ENCODE data around the gene BIN1. TPM values are rescaled to one million over a fixed set of nuclear protein-coding genes. Genes with fewer than 3 reads are reported as not detected.

The BIN1 gene
- total and polyA plus RNA-seq, 2 of the 4 experiments (the other 2 are of a cell fraction), result 18.1 to 25.7 TPM

DNA sequence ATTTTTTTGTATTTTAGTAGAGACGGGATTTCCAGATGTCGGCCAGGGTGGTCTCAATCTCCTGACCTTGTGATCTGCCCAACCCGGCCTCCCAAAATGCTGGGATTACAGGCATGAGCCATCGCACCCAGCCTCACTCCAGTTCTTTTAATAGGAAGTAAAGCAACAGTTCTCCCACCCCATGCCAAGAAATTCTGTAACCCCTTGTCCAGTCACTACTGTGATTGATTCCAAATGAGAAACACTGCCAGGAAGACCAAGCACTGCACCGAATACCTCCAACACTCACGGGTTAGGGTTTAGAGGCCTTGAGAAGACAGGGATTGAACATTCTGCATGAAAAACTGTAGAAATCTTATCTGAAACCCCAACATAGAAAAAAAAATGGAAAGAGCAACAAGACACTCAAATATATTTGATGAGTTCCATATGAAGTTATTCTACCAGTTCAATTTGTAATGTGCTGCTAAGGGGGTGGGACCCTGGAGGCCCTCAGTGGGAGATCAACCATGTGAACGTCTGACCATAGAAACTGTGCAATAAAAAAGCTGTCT is 48.2 kb upstream of the BIN1 start:
- in situ Hi-C loops (cut with MboI; ENCODE audit: low sequenced_read_pairs), result no loop called here

More for the DNA sequence above, 48.2 kb upstream of the BIN1 start:
- no peak overlapping the region for H3K23ac ChIP-seq (ENCODE audit: low read depth, low read length)
- no peak overlapping the region for H2AFZ ChIP-seq (replicated peaks; ENCODE audit: low read length, poor library complexity)
- H3K27ac ChIP-seq (ENCODE audit: insufficient read depth, low read length), result peak overlapping the region; percentile 63; the same call in 1 of the 2 replicates
- H2BK20ac ChIP-seq (ENCODE audit: low read depth, low read length), result peak overlapping the region; percentile 62; the same call in 1 of the 2 replicates
- H4K91ac ChIP-seq (ENCODE audit: insufficient read depth, low read depth, low read length), result peak overlapping the region; percentile 41
- H4K8ac ChIP-seq (ENCODE audit: low read depth in 2 of 2, low read length in 2 of 2), result peak overlapping the region; percentile 29 to 40; a peak in 2 of 4 replicates
- peaks cover 9% of the 10 kb centered on the region for H3K9me3 ChIP-seq (ENCODE audit: control insufficient read depth, insufficient read depth, low read length)
- no peaks in the 10 kb centered on the region for H3K36me3 ChIP-seq (ENCODE audit: control insufficient read depth, insufficient read depth, low read length)
- no peak for ATAC-seq (ENCODE audit: low read depth)
- H3K27me3 ChIP-seq (ENCODE audit: control insufficient read depth, insufficient read depth, low read length), result no peaks in the 10 kb centered on the region; the same call in 1 of the 2 replicates
- peak overlapping the region; percentile 44; the same call in 1 of the 3 replicates for H2BK15ac ChIP-seq (ENCODE audit: low read depth, low read length)
- H3K9me1 ChIP-seq (ENCODE audit: insufficient read depth, low read length), result no peaks in the 10 kb centered on the region
- H3K18ac ChIP-seq (ENCODE audit: low read depth, low read length), result peak overlapping the region; percentile 88
- H3K14ac ChIP-seq (replicated peaks; ENCODE audit: low read depth, low read length), result peak overlapping the region; percentile 86
- H3K4me1 ChIP-seq (ENCODE audit: control insufficient read depth, insufficient read depth, low read length), result peaks cover 19% of the 10 kb centered on the region
- TF ChIP-seq, protein P1, sequence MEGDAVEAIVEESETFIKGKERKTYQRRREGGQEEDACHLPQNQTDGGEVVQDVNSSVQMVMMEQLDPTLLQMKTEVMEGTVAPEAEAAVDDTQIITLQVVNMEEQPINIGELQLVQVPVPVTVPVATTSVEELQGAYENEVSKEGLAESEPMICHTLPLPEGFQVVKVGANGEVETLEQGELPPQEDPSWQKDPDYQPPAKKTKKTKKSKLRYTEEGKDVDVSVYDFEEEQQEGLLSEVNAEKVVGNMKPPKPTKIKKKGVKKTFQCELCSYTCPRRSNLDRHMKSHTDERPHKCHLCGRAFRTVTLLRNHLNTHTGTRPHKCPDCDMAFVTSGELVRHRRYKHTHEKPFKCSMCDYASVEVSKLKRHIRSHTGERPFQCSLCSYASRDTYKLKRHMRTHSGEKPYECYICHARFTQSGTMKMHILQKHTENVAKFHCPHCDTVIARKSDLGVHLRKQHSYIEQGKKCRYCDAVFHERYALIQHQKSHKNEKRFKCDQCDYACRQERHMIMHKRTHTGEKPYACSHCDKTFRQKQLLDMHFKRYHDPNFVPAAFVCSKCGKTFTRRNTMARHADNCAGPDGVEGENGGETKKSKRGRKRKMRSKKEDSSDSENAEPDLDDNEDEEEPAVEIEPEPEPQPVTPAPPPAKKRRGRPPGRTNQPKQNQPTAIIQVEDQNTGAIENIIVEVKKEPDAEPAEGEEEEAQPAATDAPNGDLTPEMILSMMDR (conservative IDR thresholded peaks at IDR 0.05; ENCODE audit: low read depth, low read length), result no peak
- TF ChIP-seq CEBPB (IDR thresholded peaks at IDR 0.05; ENCODE audit: low read depth, low read length), result no peak
- TF ChIP-seq RFX5 (IDR thresholded peaks at IDR 0.05; ENCODE audit: low read depth, low read length), result no peak
- TF ChIP-seq SMC3 (IDR thresholded peaks at IDR 0.05; ENCODE audit: low read depth, low read length), result no peak
- no peak for TF ChIP-seq USF2 (IDR thresholded peaks at IDR 0.05; ENCODE audit: low read depth, low read length)
- no peak for TF ChIP-seq FOS (IDR thresholded peaks at IDR 0.05; ENCODE audit: low read depth, low read length)
- intact Hi-C loops (cut with micrococcal nuclease), result no loop called here
- no peak overlapping the region for H3K9ac ChIP-seq (ENCODE audit: low read depth, low read length)
- CTCF ChIA-PET, result interaction anchor here (0.6 to 1.7 kb wide), 5 partner anchors 8 to 82 kb away, joined by 3 to 7 read pairs (median 6); no protein-coding TSS in a partner anchor
- dilution Hi-C loops (cut with HindIII; ENCODE audit: low sequenced_read_pairs, unreplicated experiment), result no loop called here
- peak overlapping the region; percentile 61 for H2AK5ac ChIP-seq (ENCODE audit: low read depth, low read length)
- no TSS peak for BruUV-seq (replicated peaks)
- DNase-seq, result peak; percentile 50
- H3K4ac ChIP-seq (ENCODE audit: low read depth, low read length), result peak overlapping the region; percentile 76; the same call in 1 of the 2 replicates
- no peak overlapping the region for H3K4me3 ChIP-seq (ENCODE audit: insufficient read depth, low read depth, low read length)
- peak overlapping the region; percentile 84 for H2BK120ac ChIP-seq (ENCODE audit: low read depth, low read length)
- H3K79me1 ChIP-seq (ENCODE audit: low read depth in 1 of 2, low read length in 2 of 2), result no peaks in the 10 kb centered on the region
- no peaks in the 10 kb centered on the region for H4K20me1 ChIP-seq (ENCODE audit: insufficient read depth, low read length)
- H2BK5ac ChIP-seq (ENCODE audit: low read depth, low read length, poor library complexity, severe bottlenecking), result no peak overlapping the region
- no peak overlapping the region for H3K56ac ChIP-seq (ENCODE audit: extremely low read depth, insufficient read depth, low read length)
- H3K4me2 ChIP-seq (ENCODE audit: low read depth, low read length), result no peak overlapping the region; the same call in 1 of the 2 replicates
- POLR2A ChIA-PET (ENCODE audit: unreplicated experiment), result no interaction called here
- no CpG with 5 or more reads among the region's 7 CpGs for WGBS, 2 experiments (ENCODE audit: extremely low coverage in 2 of 2, insufficient read length in 1 of 2)
- H4K5ac ChIP-seq (ENCODE audit: low read depth, low read length), result peak overlapping the region; percentile 86
- no peak overlapping the region for H2AK9ac ChIP-seq (replicated peaks; ENCODE audit: low read depth, low read length, poor library complexity)

Data from IMR-90 (cell line).